Chondrocyte (in vitro differentiated cells): ENCODE measurements around the gene CLIC5. TPM values are rescaled to one million over a fixed set of nuclear protein-coding genes. Genes with fewer than 3 reads are reported as not detected.

ENCODE experiments used
- DNase-seq: peaks from one replicate; pipeline ENCODE4 v3.0.0; 2021; ENCODE audit warnings: mixed read lengths, low spot score
- H3K27ac Mint-ChIP-seq: one replicate; pipeline ENCODE4 v1.8.0; 2021; ENCODE audit warnings: mild to moderate bottlenecking, moderate library complexity, mixed read lengths; ENCODE audit not compliant: unreplicated experiment
- H3K27me3 Mint-ChIP-seq: 2 replicates; pipeline ENCODE4 v1.8.0; 2021; ENCODE audit warnings: low read depth, mixed read lengths
- H3K36me3 Mint-ChIP-seq: 2 replicates; pipeline ENCODE4 v1.8.0; 2021; ENCODE audit warnings: low read depth, mixed read lengths
- H3K4me1 Mint-ChIP-seq: 2 replicates; pipeline ENCODE4 v1.8.0; 2021; ENCODE audit warnings: low read depth, mild to moderate bottlenecking, mixed read lengths
- H3K4me3 Mint-ChIP-seq: one replicate; pipeline ENCODE4 v1.8.0; 2021; ENCODE audit warnings: mild to moderate bottlenecking, moderate library complexity, mixed read lengths; ENCODE audit not compliant: unreplicated experiment
- H3K9me3 Mint-ChIP-seq: 2 replicates; pipeline ENCODE4 v1.8.0; 2021; ENCODE audit warnings: low read depth, mixed read lengths
- CTCF ChIP-seq: fragments of 200-600 bp; sonication (generic); IDR thresholded peaks from 2 replicates; pipeline ENCODE4 v1.5.0; 2021; ENCODE audit warnings: antibody characterized with exemption, mild to moderate bottlenecking, moderate library complexity
- total RNA-seq: library from RNA; stranded (reverse); gene quantifications from 3 replicates; pipeline ENCODE4 v1.2.1, GENCODE V29; 2021

CLIC5 gene
- total RNA-seq, 1 donor from 2014 or later: not detected

- H3K4me3 Mint-ChIP-seq: no peak overlapping the region
- peaks cover 2% of the 10 kb centered on the region for H3K27me3 Mint-ChIP-seq
- no peak for DNase-seq
- peaks cover 2% of the 10 kb centered on the region for H3K36me3 Mint-ChIP-seq
- TF ChIP-seq CTCF: no peak
- H3K9me3 Mint-ChIP-seq: no peaks in the 10 kb centered on the region
- peaks cover 4% of the 10 kb centered on the region for H3K4me1 Mint-ChIP-seq
- H3K27ac Mint-ChIP-seq: no peak overlapping the region
Observed at GRCh38 chr6:45981046-45981445, 34.6 kb downstream of the CLIC5 start.

- peaks cover 5% of the 10 kb centered on the region for H3K36me3 Mint-ChIP-seq
- H3K27me3 Mint-ChIP-seq: peaks cover 2% of the 10 kb centered on the region
- H3K4me1 Mint-ChIP-seq: peaks cover 4% of the 10 kb centered on the region
- no peak for DNase-seq
- no peak overlapping the region for H3K4me3 Mint-ChIP-seq
- TF ChIP-seq CTCF: no peak
- no peak overlapping the region for H3K27ac Mint-ChIP-seq
- H3K9me3 Mint-ChIP-seq: peaks cover 4% of the 10 kb centered on the region
Observed at GRCh38 chr6:45979311-45979710, 36.3 kb downstream of the CLIC5 start.

- no peak overlapping the region for H3K4me3 Mint-ChIP-seq
Observed at GRCh38 chr6:45974596-45974995, 41.1 kb downstream of the CLIC5 start.

GRCh38 chr6:45972795-45973503, 42.7 kb downstream of the CLIC5 start:
- no peak overlapping the region for H3K27ac Mint-ChIP-seq
- peaks cover 7% of the 10 kb centered on the region for H3K4me1 Mint-ChIP-seq
- DNase-seq: no peak
- H3K27me3 Mint-ChIP-seq: no peaks in the 10 kb centered on the region
- TF ChIP-seq CTCF: no peak
- H3K9me3 Mint-ChIP-seq: peaks cover 4% of the 10 kb centered on the region
- no peak overlapping the region for H3K4me3 Mint-ChIP-seq
- peaks cover 2% of the 10 kb centered on the region for H3K36me3 Mint-ChIP-seq

More at GRCh38 chr6:45974596-45974995, 41.1 kb downstream of the CLIC5 start:
- peaks cover 2% of the 10 kb centered on the region for H3K36me3 Mint-ChIP-seq
- TF ChIP-seq CTCF: no peak
- peaks cover 4% of the 10 kb centered on the region for H3K9me3 Mint-ChIP-seq
- no peak overlapping the region for H3K27ac Mint-ChIP-seq
- DNase-seq: no peak
- no peaks in the 10 kb centered on the region for H3K27me3 Mint-ChIP-seq
- peaks cover 10% of the 10 kb centered on the region for H3K4me1 Mint-ChIP-seq

GRCh38 chr6:45971287-45971686, 44.4 kb downstream of the CLIC5 start:
- peaks cover 4% of the 10 kb centered on the region for H3K9me3 Mint-ChIP-seq
- H3K27me3 Mint-ChIP-seq: no peaks in the 10 kb centered on the region
- DNase-seq: no peak
- peaks cover 13% of the 10 kb centered on the region for H3K4me1 Mint-ChIP-seq
- H3K4me3 Mint-ChIP-seq: no peak overlapping the region
- no peak overlapping the region for H3K27ac Mint-ChIP-seq
- TF ChIP-seq CTCF: no peak
- peaks cover 2% of the 10 kb centered on the region for H3K36me3 Mint-ChIP-seq
